Activated CD8-positive, alpha-beta memory T cell treated with anti-CD3 and anti-CD28 coated beads, Interleukin-2, amount 50 U/mL, for 24 hours (primary cell): Measurements from ENCODE around the gene ZCCHC24.

Source experiments
- DNase-seq: peaks from one replicate; pipeline ENCODE4 v3.0.0-alpha.2; 2020; ENCODE audit errors: extremely low read depth

Gene ZCCHC24

DNA sequence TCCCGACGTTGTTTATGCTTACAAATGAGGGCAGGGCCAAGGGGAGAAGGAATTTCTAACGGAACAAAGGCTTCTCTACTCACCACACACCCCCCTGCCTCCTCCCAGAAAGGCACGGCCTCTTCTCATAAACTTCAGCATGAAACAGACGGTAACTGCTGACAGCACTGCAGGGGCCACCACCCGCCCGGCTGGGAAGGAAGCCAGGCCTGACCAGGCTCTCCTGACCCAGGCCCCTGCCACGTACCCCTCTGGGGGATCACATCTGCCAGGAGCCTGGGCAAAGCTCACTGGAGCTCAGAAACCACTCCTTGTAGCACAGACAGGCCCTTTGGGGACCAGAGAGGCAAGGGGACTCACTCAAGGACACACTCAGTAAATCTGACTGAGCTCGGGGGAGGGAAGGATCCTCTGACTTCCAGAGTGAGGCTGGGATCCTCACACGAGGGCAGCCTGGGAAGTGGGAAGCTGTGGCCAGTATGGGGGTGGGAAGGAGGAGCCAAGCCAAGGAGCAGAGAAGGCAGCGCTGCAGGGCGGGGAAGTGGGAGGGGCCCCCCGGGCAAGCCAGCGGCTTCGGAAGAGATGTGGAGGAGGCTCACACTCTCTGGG, 46.1 kb downstream of the ZCCHC24 start:
- no peak for DNase-seq

DNA sequence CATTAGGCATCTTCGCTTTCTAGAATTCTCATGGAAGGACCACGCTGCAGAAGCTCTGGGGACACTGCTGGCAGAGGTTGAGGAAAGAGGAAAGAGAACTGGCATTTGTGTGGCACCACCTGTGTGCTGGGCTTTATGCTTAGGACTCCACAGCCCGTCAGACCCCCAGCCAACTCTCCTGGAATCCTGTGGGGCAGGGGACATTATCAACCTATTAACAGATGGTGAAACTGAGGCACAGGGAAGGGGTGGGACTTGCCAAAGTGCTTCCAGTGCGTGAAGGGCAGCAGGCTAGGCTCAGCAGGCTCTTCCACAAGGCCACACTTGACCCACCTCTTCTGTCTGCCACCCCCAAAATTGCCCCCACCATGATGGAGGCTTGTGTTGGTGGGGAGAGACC, 46.8 kb downstream of the ZCCHC24 start:
- no peak for DNase-seq

DNA sequence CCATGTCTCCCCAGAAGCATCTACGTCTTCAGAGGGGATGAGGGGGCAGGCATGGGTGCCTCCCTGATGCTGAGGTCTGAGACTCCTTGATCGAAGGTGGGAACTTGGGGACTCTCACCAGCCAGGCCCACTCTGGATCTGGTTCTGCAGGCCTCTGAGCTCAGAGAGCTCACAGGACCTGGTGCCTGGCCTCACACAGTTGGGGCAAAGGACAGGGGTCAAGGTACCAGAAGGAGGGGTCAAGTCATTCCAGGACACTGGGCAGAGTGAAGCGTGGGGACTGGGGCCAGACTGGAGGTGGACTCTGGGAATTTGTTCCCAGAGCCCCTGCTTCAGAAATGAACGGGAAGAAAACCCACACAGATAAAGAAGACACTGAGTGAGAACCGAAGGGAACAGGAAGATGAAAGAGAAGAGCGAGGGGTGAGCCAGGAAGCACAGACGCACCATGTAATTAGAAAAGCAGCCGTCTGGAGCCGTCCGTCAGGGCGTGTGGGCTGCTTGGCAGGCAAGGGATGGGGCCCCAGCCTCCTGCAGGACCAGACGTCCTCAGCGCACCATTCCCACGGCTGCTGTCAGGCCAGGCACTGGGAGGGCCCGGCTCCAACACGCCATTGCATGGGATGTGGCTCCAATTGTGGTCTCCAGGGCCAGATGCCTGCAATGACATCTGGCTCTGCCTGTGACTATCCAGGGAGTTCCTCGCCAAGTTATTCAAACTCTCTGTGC, 47.7 kb downstream of the ZCCHC24 start:
- no peak for DNase-seq

DNA sequence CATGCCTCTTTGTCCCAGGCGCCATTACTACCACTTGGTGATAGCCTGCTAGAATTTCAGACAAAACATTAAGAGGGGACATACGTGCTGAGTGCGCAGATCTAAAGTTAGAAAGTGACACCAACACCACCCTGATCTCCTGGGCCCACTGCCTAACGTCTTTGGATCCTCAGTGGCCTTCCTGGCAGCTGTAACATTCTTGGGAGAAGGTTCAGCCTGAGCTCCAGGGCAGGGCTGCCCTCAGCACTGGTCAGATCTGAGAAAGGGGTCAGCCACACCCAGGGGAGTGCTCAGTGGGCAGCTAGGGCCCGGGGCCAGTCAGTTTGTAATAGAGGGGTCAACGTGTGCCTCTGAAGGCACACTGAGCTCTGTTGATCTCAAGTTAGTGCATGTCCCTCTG, 48.4 kb downstream of the ZCCHC24 start:
- no peak for DNase-seq

DNA sequence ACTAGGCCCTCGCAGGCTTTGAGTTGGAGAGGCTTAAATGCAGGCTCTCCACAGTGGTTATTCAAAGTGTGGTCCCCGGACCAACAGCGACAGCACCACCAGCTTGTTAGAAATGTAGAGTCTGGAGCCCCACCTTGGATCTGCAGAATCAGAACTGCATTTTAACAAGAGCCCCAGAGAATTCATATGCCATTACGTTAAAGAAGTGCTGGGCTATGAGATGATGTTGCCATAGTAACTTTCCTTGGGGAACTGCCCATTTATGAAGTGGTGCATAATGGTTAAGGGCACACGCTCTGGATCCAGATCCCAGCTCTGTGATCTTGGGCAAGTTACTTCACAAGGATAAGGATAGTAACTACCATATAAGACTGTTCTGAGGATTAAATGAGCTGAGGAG, 48.9 kb downstream of the ZCCHC24 start:
- no peak for DNase-seq

DNA sequence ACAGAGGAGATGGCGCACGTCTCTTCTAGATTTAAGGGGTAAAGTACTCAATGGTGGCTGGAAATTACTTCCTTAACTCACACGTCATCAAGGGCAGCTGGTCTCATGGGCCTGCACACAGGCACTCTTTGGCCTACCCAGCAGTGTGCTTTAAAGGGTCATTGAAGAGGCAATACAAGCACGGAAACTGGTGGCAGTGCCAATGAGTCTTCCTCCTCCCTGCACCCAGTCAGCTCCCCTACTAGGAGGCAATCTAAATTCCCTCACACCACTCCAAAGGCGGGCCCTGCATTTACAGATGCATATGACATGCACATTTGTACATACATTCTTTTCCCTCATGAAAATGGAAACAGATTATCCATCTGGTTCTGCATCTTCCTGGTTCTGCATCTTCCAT, 50.8 kb downstream of the ZCCHC24 start:
- no peak for DNase-seq

DNA sequence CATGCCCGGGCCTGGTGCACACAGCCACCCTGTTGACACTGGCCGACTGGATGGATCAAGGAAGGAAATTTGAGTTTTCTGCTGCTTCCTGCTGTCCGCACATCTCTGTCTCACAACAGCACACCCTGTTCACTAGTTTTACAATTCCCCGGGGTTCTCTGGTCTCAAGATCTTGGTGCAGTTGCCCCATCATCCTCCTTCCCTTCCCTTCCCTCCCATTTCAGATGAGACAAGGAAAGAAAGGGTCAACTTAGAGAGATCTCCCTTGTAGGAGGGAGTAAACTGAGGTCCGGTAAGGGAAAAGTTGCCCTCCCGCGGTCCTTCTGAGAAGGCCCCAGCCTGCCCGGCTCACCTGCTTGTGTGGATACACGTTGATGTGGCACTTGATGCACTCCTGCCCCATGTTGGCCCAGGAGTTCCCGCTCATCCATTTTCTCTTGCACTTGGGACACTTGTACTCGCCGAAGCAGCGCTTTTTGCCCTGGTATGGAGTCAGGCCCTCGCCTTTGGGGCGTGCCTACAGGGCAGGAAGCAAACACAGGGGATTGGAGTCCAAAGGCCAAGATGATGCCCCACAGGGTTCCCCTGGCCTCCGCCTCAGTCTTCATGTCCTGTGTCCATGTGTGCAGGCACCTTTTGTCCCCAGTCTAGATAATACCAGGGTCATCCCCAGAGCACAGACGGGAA, 51.4 kb downstream of the ZCCHC24 start:
- DNase-seq: no peak

DNA sequence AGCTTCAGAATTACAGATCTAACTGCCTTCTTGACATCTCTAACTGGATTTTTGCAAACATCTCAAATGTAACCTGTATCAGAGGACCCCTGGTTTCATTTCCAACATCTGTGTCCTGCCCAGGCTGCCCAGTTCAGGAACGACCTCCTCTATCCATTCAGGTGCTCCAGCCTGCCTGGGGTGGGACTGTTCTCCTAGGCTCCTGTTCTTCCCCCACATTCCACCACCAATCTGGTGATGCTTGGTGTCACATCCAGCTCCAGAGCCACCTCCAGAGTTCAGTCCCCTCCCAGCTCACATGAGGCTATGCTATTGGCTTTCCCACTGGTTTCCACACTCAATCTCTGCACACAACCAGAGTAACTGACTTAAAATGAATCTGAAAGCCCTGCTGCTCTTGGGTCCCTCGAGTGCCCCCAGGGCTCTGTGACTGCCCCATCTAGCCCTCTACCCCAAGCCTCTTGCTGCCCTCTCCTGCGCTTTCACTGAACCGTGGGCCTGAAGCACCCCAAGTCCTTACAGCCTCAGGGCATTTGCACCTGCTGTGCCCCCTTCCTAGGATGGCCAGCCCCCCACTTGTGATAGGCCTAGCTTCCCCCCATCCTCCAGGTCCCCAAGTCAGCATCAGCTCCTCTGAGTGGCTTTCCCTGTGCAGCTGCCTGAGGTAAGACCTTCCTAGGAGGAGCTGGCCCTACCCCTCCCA, 52.1 kb downstream of the ZCCHC24 start:
- no peak for DNase-seq

DNA sequence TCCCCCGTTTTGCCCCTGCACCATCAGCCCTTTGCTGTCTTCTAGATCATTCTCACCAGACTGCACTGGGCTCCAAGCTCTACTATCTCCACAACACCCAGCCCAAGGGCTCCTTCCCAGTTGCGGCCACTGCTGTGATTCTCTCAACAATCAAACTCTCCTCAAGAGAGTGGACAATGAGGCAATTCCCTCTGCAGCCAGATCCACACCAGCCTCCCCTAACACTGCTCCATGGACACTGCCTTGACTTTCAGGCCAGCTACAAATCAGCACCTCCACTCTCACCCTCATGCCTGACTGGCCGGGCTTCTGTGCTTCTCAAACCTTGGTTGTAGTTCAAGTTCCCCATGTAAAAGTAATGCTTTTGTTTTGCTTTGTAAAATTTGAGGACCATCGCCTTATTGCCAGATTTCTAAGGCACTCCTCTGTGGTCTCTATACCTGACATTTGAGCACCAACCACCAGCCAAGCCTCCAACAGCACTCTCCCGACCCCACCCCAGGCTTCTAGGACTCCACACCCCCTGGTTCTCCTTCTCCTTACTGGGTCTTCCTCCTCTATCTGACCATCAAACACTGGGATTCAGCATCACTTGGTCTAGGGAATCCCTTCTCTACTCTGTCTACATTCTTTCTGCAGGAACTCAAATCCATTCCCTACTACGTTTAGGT, 52.8 kb downstream of the ZCCHC24 start:
- DNase-seq: no peak

DNA sequence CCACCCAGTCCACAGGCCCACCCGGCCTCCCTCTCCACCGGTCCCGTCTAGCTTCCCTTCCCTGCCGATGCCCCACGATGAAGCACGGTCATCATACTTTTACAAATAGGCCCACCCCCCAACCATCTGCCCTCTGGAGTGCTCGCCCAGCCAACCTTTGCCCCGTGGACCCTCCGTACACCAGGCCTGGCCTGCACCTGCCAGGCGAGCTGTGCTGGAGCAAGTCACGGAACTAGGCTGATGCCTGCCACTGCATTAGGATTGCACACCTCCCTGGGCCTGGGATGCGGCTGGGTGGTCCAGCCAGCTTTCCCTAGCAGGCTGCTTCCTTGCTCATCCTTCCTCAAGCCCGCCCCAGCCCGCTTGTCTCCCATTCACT, 53.4 kb downstream of the ZCCHC24 start:
- DNase-seq: no peak

DNA sequence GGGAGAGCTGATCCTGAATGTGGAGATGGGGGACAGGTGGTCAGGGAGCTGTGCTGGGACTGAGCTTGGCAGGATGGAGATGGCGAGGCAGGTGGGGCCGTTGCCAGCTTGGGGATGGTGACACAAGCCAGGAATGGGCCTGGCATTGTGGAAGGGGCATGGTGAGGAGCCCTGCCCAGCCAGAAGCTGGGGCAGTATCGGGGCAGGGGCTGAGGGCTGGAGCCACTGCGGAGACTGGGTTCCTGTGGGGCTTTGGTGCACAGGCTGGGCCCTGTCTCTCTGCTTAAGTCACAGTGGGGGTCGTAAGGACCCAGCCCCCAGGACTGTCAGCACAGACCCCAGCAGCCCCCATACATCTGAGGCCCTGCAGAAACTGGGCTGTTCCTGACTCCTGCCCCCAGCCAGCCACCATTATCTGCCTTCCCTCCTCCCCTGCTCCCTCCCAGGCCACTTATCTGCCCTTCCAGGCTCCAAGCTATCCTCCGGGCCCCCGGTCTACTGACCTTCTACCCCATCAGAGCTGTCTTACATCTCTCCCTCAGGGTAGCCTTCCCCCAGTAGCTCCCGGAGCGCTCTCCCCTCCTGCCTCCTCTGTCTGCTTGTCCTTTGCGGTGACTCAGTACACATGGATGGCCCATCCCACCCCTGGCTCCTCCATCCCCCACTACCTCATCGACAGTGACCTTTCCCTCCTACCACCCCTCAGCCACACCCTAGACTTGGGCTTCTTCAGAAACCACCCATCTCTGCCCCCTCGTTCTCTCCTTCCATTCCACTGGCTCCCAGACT, 54.0 kb downstream of the ZCCHC24 start:
- no peak for DNase-seq

DNA sequence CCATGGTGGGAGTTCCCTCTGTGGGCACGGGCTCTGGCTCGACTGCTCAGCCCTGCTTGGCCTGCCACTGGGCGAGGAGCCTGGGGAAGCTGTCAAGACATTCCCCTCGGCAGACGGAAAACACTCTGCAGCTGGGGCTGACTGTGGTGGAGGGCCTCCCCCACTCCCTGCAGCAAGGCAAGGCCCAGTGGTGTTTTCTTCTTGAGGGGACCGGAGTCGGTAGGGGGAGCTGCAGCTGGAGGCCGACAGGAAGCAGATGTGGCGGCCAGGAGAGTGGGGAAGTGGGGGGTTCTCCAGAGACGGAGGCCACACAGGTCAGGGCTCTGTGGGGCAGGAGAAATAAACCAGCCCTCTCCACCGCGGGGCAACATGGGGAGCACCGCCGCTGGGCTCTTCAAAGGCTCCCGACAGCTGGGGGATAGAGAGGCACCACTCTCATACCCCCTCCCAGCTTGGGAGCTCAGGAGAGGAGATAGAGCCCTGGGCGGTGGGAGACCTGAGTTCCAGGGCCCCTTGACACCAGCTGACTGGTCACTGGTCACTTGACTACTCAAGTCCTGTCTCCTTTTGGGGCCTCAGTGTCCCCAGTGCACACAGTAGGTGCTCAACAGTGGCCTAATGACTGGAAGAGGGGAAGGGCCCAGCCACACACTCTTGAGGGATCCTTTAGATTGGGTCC, 54.7 kb downstream of the ZCCHC24 start:
- DNase-seq: no peak

DNA sequence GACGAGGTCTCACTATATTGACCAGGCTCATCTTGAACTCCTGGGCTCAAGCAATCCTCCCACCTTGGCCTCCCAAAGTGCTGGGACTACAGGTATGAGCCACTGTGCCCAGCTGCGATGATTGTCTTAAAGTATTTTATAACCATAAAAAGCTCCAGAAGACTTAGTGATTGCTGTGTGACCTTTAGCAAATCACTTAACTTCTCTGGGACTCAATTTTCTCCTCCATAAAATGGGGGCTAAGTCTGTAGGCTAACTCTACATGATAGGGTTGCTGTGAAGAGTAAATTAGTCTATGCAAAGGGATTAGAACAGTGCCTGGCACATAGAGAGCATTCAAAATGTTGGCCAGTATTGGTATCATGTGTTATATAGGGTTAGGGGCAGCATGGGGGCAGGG, 55.4 kb downstream of the ZCCHC24 start:
- no peak for DNase-seq

DNA sequence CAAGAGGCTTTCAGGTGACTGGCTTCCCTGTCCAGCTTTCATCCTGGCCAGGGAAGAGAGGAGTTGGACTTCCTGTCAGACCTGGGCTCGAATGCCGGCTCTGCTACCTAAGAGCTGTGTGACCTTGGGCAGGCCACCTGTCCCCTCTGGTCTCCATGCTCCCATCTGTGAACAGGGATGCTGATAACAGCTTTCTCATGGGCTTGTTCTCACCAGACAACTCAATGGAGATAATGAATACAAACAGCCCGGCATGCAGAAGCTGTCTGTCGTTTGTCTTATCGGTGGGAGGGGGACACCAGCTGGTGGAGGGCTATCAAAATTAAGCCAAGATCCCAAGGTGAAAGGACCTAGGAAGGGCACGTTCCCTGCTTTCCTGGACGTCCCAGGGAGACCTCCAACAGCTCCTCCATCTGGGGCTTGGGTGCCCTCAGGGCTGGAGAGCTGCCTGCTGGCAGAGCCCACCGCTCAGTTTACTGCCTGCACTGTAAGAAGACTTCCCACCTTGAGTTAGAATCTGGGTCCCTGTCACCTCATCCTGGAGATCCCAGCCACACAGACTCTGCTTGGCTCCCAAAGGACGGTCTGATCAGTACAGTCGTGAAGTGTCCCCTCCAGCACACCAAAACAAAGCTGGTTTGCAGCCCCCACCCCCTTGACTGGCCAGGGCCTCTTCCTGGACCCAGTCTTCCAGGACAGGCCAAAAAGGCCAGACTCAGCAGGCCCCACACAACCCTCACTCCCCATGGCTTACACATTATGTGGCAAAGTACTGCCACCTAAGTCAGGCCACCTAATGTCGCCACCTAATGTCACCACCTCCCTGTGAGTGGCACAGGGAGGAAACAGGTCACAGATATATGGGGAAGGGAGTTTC, 57.2 kb downstream of the ZCCHC24 start:
- DNase-seq: no peak

DNA sequence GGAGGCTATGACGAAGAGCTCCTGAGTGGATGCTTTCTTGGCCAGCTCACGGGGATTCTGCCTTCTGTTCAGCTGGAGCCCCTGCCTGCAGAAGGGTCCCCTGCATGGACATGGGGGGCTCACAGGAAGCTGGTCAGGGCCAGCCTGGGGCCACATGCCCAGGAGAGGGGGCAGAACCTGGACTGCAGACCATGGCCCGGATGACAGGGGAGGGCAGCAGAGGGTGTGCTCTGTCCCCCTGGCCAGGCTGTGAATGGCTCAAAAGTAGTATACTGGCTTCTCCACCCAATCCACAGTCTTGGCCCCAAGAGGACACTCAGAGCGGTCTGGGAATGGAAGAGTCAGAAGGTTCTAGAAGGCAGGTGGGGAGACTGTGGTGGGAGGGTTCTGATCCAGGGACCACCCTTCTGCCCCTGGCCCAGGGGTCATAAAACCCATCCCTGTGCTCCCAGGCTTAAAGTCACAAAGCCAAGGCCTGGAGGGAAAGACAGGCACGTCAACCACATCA, 57.9 kb downstream of the ZCCHC24 start:
- DNase-seq: no peak

DNA sequence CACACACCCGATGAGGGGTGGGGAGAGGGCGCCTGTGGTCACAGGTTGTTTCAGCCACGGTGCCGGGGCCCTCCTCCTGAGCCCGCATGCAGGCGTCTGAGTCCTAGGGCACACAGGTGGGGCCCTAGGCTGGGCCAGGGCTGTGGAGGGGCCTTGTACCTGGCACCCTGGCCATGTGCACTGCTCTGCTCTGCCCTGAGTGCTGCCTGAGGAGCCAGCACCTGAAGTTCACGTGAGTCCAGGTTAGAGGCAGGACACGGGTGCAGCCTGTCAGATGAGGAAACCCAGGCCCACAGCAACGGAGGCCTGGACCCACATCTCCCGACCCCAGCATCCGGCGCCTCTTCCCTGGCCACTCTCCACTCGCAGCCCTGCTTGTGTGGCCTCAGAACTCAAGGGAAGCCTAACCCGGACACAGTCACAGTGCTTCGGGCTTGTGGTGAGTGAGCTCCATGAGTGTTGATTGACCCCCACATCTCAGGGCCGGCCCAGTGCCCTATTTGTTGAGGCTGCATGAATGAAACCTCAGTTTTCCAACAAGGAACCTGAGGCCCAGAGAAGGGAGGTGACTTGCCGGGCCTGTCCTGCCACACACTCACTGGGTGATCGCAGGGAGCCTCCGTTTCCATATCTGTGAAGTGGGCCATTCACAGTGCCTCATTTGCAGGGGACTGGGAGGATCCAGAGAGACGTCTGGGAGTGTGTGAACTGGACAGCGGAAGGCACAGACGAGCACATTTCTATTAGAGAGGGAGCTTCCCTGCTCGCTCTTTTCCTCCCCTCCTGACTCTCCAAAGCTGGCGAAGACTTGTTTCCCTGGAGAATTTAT, 58.6 kb downstream of the ZCCHC24 start:
- DNase-seq: no peak

DNA sequence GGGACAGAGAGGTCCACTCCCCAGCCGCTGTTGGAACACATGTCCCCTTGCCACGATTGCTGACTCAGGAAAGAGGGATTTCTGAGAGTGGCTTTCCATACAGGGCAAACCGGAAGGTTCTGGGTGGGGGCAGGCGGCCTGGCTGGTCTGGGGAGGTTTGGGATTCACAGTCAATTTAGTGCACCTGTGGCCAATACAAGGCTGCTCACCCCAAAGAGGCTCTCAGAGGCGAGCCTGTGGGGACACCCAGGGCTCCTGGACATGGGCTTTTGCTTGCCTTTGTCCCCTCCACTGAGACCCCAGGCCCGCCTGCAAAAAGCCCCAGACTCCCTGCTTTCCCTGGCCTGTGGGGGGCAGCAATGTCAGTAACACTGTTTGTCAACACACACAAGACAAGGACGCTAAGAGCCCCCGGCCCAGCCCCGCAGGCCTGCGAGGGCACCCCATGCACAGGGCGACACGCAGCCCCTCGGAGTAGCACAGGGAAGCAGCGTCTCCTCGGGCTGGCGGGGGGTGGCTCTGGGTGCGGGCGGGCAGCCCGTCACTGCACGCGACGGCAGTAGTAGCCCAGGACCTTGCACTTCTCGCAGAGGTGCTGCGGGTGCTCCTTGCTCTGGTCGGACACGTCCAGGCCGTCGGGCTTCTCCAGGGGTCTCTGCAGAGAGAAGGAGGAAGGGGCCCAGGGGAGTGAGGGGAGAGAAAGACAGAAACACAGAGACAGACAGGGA, 59.5 kb downstream of the ZCCHC24 start:
- DNase-seq: no peak

DNA sequence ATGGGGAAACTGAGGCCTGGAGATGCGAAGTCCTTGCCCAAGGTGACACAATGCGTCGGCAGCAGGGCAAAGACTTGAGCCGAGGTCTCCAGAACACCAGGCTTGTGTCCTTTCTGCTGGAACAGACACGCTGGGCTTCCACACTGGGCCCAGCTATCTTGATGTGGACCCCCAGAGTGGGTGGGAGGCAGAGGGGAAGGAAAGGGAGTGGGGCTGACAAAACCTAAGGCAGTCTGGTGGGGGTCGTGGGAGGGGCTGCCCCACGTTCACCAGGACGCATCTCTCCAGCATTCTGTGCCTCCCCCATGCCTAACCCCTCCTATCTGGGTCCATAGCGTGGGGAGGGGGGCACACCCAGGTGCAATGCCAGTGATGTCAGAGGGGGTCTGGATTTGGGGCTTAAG, 60.0 kb downstream of the ZCCHC24 start:
- no peak for DNase-seq
